Stomach (tissue), 9 donors: Measurements from ENCODE around the gene GCKR. TPM values are rescaled to one million over a fixed set of nuclear protein-coding genes. Genes with fewer than 3 reads are reported as not detected.
A peak's percentile ranks its signal among the peaks of the same experiment; 100 is the strongest.

ENCODE experiments used
- DNase-seq, 2 donors: peaks; one replicate each; pipeline versions ENCODE4 v3.0.0 to v3.0.0-alpha.2; 2013 to 2019
- H3K27ac ChIP-seq, 5 donors: fragments of 200-600 bp in 4 of 5; sonication (generic) in 4 of 5; one replicate each; pipeline ENCODE4 v1.5.1; 2013 to 2019; ENCODE audit warnings: mild to moderate bottlenecking in 1 of 5, moderate library complexity in 1 of 5
- H3K27me3 ChIP-seq, 3 donors: fragments of 200-600 bp; sonication (generic); one replicate each; pipeline ENCODE4 v1.5.1; 2017 to 2019; ENCODE audit warnings: mixed run types in 1 of 3
- H3K36me3 ChIP-seq, 4 donors: fragments of 200-600 bp; sonication (generic); 1 replicate in 3 of 4; 2 replicates in 1 of 4; pipeline ENCODE4 v1.5.1; 2016 to 2019
- H3K4me1 ChIP-seq, 4 donors: fragments of 200-600 bp; sonication (generic); one replicate each; pipeline ENCODE4 v1.5.1; 2016 to 2019
- H3K4me3 ChIP-seq, 4 donors: fragments of 200-600 bp; sonication (generic) in 3 of 4; one replicate each; pipeline ENCODE4 v1.5.1; 2016 to 2019; ENCODE audit warnings: mild to moderate bottlenecking in 1 of 4
- H3K9me3 ChIP-seq, 4 donors: fragments of 200-600 bp; sonication (generic); one replicate each; pipeline ENCODE4 v1.5.1; 2016 to 2019
- CTCF ChIP-seq, 7 experiments: fragments of 450-650 bp in 4 of 7; fragments of 200-600 bp in 3 of 7; sonication (generic) in 3 of 7; IDR thresholded peaks; one replicate each; pipeline ENCODE4 v1.5.1; 2016 to 2019; ENCODE audit warnings: antibody characterized with exemption in 7 of 7, control low read depth in 2 of 7, mild to moderate bottlenecking in 1 of 7
- EP300 ChIP-seq: sonication (generic); formaldehyde crosslinking; IDR thresholded peaks from one replicate; pipeline ENCODE4 v1.6.1; 2017; ENCODE audit warnings: antibody characterized with exemption
- POLR2A ChIP-seq, 4 donors: fragments of 450-650 bp; IDR thresholded peaks; one replicate each; pipeline ENCODE4 v1.6.1; 2016; ENCODE audit warnings: antibody characterized with exemption in 4 of 4, control low read depth in 2 of 4, mild to moderate bottlenecking in 1 of 4, moderate library complexity in 1 of 4
- POLR2AphosphoS5 ChIP-seq, 3 donors: sonication (generic); formaldehyde crosslinking; IDR thresholded peaks; one replicate each; pipeline ENCODE4 v1.6.1; 2016; ENCODE audit warnings: antibody characterized with exemption in 3 of 3
- WGBS, 5 donors: extraction: QIAGEN DNeasy Blood & Tissue Kit in 3 of 5; methylation state at CpG; one replicate each; pipeline versions ENCODE4 v1.1.5 to v1.1.7; 2013 to 2018; 5-methylcytosine and 5-hydroxymethylcytosine counted together
- intact Hi-C: fragments of 100-400 bp; cut with DNase I; formaldehyde crosslinking; loops from one replicate; pipeline ENCODE4 v1.15.1; 2023; ENCODE audit warnings: low total_unique reads
- polyA plus RNA-seq, 3 donors: library from polyadenylated mRNA; stranded (reverse); fragments of 200-250 nt; gene quantifications; one replicate each; pipeline ENCODE4 v1.2.3, GENCODE V29; 2013
- total RNA-seq, 5 donors: library from RNA; depleted of rRNA; stranded (reverse); fragments of >200 nt; gene quantifications; one replicate each; pipeline versions ENCODE4 v1.1.0 to v1.2.3, GENCODE V29; 2014 to 2016
- donor health status: healthy with polysubstance abuse.
- donor health status: Bipolar disorder and iron deficiency.
- donor health status: healthy.

The GCKR gene
- total and polyA plus RNA-seq, 8 donors, result 1.2 to 45.5 (median 13.4) TPM; not detected in 1

GRCh38 chr2:27461118-27461517 lies 35.5 kb upstream of the GCKR start:
- WGBS, 5 donors, result 36 to 59% (median 49%) methylated on average over 8 of the region's 8 CpGs
- no peaks in the 10 kb centered on the region for H3K4me1 ChIP-seq
- no peaks in the 10 kb centered on the region for H3K9me3 ChIP-seq
- intact Hi-C loops, result no loop called here
- peak in 1 of 2 donors; percentile 89 for DNase-seq
- H3K27me3 ChIP-seq, result no peaks in the 10 kb centered on the region
- no peak for TF ChIP-seq POLR2A (IDR thresholded peaks at IDR 0.05)
- TF ChIP-seq POLR2AphosphoS5 (IDR thresholded peaks at IDR 0.05), result no peak
- no peak for TF ChIP-seq CTCF (IDR thresholded peaks at IDR 0.05)
- no peak for TF ChIP-seq EP300
- no peak overlapping the region for H3K4me3 ChIP-seq
- H3K36me3 ChIP-seq, result peaks cover 20 to 88% (median 63%) of the 10 kb centered on the region in 4 donors
- H3K27ac ChIP-seq, result no peak overlapping the region

DNA sequence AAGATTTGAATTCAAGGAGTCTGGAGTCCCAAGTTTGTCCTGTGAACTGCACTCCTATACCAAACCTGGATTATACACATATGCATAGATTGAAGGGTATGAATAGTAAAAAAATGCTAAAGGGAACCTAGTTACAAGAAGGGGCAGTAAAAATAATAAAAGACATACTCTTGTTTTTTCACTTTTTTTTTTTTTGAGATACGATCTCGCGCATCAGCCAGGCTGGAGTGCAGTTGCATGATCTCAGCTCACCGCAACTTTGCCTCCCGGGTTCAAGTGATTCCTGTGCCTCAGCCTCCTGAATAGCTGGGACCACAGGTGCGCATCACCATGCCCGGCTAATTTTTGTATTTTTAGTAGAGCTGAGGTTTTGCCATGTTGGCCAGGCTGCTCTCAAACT lies 32.2 kb upstream of the GCKR start:
- H3K27ac ChIP-seq, result no peak overlapping the region
- no peaks in the 10 kb centered on the region for H3K27me3 ChIP-seq
- H3K4me3 ChIP-seq, result no peak overlapping the region
- no peak for TF ChIP-seq POLR2A (IDR thresholded peaks at IDR 0.05)
- TF ChIP-seq EP300, result no peak
- no peak for TF ChIP-seq CTCF (IDR thresholded peaks at IDR 0.05)
- no peak for TF ChIP-seq POLR2AphosphoS5 (IDR thresholded peaks at IDR 0.05)
- no peaks in the 10 kb centered on the region for H3K4me1 ChIP-seq
- no peaks in the 10 kb centered on the region for H3K9me3 ChIP-seq
- H3K36me3 ChIP-seq, result peaks cover under 1 to 68% (median 30%) of the 10 kb centered on the region in 4 donors
- WGBS, 5 donors, result 93 to 99% (median 98%) methylated on average over 7 of the region's 7 CpGs
- DNase-seq, result no peak
- intact Hi-C loops, result no loop called here

DNA sequence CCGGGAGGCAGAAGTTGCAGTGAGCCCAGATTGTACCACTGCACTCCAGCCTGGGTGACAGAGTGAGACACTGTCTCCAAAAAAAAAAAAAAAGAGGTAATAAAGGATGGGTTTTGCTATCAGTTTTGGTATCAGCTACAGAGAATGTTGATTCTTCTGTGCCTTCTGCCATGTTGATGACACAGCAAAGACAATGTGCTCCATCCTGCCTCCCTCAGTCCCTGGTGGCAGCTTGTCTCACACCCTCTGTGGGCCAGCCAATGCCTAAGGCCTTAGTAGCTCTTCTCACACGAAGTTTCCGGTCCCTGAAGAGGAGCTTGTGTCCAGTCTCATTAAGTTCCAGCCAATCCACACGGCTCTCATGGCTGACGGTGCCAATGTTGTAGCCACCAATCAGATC lies 24.7 kb upstream of the GCKR start:
- no peaks in the 10 kb centered on the region for H3K4me1 ChIP-seq
- no peaks in the 10 kb centered on the region for H3K9me3 ChIP-seq
- no peak for TF ChIP-seq CTCF (IDR thresholded peaks at IDR 0.05)
- no peak for TF ChIP-seq EP300
- TF ChIP-seq POLR2AphosphoS5 (IDR thresholded peaks at IDR 0.05), result no peak
- no peak for TF ChIP-seq POLR2A (IDR thresholded peaks at IDR 0.05)
- H3K36me3 ChIP-seq, result peaks cover 15 to 83% (median 61%) of the 10 kb centered on the region in 4 donors
- no peak for DNase-seq
- 86 to 94% (median 90%) methylated on average over 5 of the region's 5 CpGs for WGBS, 5 donors
- no peak overlapping the region for H3K4me3 ChIP-seq
- H3K27me3 ChIP-seq, result no peaks in the 10 kb centered on the region
- intact Hi-C loops, result no loop called here
- H3K27ac ChIP-seq, result no peak overlapping the region

DNA sequence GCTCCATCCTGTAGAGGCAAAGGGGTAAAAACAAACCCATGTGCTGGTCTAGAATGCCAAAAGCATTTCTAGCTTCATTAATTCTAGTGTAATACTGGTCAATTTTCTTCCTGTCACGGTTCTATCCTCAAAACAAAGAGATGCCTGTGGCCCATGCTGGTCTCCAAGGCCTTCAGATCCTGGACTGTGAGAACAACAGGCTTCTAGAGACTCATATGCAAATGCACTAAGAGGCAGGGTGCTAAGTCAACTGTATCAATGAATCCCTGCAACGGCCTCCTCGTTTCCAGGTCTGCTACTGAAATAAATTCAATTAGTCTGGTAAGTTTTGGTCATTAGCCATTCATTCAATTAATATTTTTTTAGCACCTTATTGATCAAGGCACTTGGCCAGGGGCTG lies 11.1 kb upstream of the GCKR start:
- no peak overlapping the region for H3K27ac ChIP-seq
- DNase-seq, result no peak
- H3K36me3 ChIP-seq, result peaks cover 6 to 52% (median 45%) of the 10 kb centered on the region in 4 donors
- intact Hi-C loops, result no loop called here
- H3K4me3 ChIP-seq, result no peak overlapping the region
- no peaks in the 10 kb centered on the region for H3K27me3 ChIP-seq
- WGBS, 5 donors, result 68 to 82% (median 72%) methylated on average over 3 of the region's 3 CpGs
- peaks cover 6 to 34% (median 23%) of the 10 kb centered on the region in 4 donors for H3K4me1 ChIP-seq
- no peaks in the 10 kb centered on the region for H3K9me3 ChIP-seq
- TF ChIP-seq CTCF (IDR thresholded peaks at IDR 0.05) (no peak), POLR2A (IDR thresholded peaks at IDR 0.05) (no peak), POLR2AphosphoS5 (IDR thresholded peaks at IDR 0.05) (no peak)
